SU-DHL-6 (cell line): ENCODE data around the gene MRPL41.

ENCODE experiments used
- EZH2phosphoT487 ChIP-seq: fragments of 200-600 bp; sonication (generic), shearing (Covaris generic); conservative IDR thresholded peaks from 2 replicates; pipeline ENCODE4 v1.6.1; 2018; ENCODE audit warnings: mild to moderate bottlenecking, antibody characterized with exemption, low read length, moderate library complexity, mixed read lengths
- TF ChIP-seq, protein P1 (sequence below): fragments of 200-600 bp; sonication (generic); IDR thresholded peaks from one replicate; pipeline ENCODE4 v1.5.1; 2017; ENCODE audit warnings: antibody characterized with exemption, mild to moderate bottlenecking, low read length, moderate library complexity; ENCODE audit not compliant: insufficient read depth, poor library complexity, severe bottlenecking

DNA sequence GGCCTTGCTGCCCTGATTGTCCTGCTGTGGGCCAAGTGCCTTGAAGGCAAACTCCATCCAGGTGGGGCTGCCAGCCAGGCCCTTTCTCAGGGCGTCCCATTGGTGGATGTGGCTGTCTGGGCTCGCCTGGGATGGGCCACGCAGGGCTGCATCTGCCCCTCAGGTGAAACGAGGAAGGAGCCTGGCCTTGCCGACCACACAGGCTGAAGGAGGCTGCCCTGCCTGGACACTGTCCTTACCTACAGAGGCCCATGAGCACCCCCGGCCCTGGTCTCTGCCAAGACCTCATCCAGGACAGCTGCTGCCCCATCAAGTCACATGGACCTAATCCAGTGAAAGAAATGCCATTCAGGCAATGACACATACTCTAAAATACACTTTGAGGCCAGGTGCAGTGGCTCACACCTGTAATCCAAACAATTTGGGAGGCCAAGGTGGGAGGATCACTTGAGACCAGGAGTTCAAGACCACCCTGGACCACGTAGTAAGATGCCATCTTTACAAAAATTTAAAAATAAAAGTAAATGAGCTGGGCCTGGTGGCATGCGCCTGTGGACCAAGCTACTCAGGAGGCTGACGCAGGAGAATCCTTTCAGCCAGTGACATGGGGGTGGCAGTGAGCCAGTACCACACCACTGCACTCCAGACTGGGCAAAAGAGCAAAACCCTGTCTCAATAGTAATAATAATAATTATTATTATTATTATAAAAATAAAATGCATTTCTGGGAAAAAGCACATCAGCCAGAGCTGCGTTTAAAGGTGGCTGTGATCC lies 35.3 kb upstream of the MRPL41 start:
- TF ChIP-seq, protein P1, sequence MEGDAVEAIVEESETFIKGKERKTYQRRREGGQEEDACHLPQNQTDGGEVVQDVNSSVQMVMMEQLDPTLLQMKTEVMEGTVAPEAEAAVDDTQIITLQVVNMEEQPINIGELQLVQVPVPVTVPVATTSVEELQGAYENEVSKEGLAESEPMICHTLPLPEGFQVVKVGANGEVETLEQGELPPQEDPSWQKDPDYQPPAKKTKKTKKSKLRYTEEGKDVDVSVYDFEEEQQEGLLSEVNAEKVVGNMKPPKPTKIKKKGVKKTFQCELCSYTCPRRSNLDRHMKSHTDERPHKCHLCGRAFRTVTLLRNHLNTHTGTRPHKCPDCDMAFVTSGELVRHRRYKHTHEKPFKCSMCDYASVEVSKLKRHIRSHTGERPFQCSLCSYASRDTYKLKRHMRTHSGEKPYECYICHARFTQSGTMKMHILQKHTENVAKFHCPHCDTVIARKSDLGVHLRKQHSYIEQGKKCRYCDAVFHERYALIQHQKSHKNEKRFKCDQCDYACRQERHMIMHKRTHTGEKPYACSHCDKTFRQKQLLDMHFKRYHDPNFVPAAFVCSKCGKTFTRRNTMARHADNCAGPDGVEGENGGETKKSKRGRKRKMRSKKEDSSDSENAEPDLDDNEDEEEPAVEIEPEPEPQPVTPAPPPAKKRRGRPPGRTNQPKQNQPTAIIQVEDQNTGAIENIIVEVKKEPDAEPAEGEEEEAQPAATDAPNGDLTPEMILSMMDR, result no peak
- TF ChIP-seq EZH2phosphoT487, result no peak
